Measurements from ENCODE around the gene SLC35E2B. TPM values are rescaled to one million over a fixed set of nuclear protein-coding genes. Genes with fewer than 3 reads are reported as not detected.
A peak's percentile ranks its signal among the peaks of the same experiment; 100 is the strongest.

The SLC35E2B gene
- total and polyA plus RNA-seq, 12 donors, result 8.4 to 30.7 (median 17.0) TPM

- H3K4me1 ChIP-seq, result peaks cover 4 to 58% (median 24%) of the 10 kb centered on the region in 9 donors
- WGBS, 2 donors, result 85 to 90% methylated on average over 21 of the region's 21 CpGs
- peaks cover 0 to 38% (median 0%) of the 10 kb centered on the region in 9 donors for H3K36me3 ChIP-seq
- peak overlapping the region in 2 of 10 donors; percentile 12 to 73 for H3K27ac ChIP-seq
- ATAC-seq (no peak), DNase-seq (no peak)
- H3K4me3 ChIP-seq, result no peak overlapping the region
- H3K9me3 ChIP-seq, result no peaks in the 10 kb centered on the region
- no peak for TF ChIP-seq CTCF (IDR thresholded peaks at IDR 0.05)
- intact Hi-C loops (cut with DNase I), result no loop called here
- no peaks in the 10 kb centered on the region for H3K27me3 ChIP-seq
Observed at GRCh38 chr1:1622010-1622787, 70.4 kb downstream of the SLC35E2B start.

- intact Hi-C loops (cut with DNase I), result no loop called here
- 80 to 82% methylated on average over 31 of the region's 31 CpGs for WGBS, 2 donors
- TF ChIP-seq CTCF (IDR thresholded peaks at IDR 0.05), result no peak
- H3K27ac ChIP-seq, result peak overlapping the region in 7 of 10 donors; percentile 5 to 80 (median 66)
- H3K4me3 ChIP-seq, result no peak overlapping the region
- ATAC-seq (no peak), DNase-seq (peak in 1 of 2 donors; percentile 13)
- H3K36me3 ChIP-seq, result peaks cover 0 to 34% (median 0%) of the 10 kb centered on the region in 9 donors
- H3K9me3 ChIP-seq, result no peaks in the 10 kb centered on the region
- H3K27me3 ChIP-seq, result no peaks in the 10 kb centered on the region
- peaks cover 11 to 65% (median 32%) of the 10 kb centered on the region in 9 donors for H3K4me1 ChIP-seq
Observed at GRCh38 chr1:1621173-1622009, 71.2 kb downstream of the SLC35E2B start.

- DNase-seq (peak in 1 of 2 donors; percentile 14), ATAC-seq (no peak)
- TF ChIP-seq CTCF (IDR thresholded peaks at IDR 0.05), result peak in 2 of 9 donors; percentile 0 to 2
- H3K9me3 ChIP-seq, result no peaks in the 10 kb centered on the region
- H3K36me3 ChIP-seq, result peaks cover 0 to 31% (median 0%) of the 10 kb centered on the region in 9 donors
- peaks cover 11 to 59% (median 33%) of the 10 kb centered on the region in 9 donors for H3K4me1 ChIP-seq
- intact Hi-C loops (cut with DNase I), result no loop called here
- peak overlapping the region in 9 of 10 donors; percentile 26 to 81 (median 72) for H3K27ac ChIP-seq
- 86 to 88% methylated on average over 16 of the region's 16 CpGs for WGBS, 2 donors
- no peak overlapping the region for H3K4me3 ChIP-seq
- H3K27me3 ChIP-seq, result no peaks in the 10 kb centered on the region
Observed at GRCh38 chr1:1620433-1621139, 72.0 kb downstream of the SLC35E2B start.

GRCh38 chr1:1619917-1620361 is 72.7 kb downstream of the SLC35E2B start:
- Histone ChIP-seq H3K27ac (peak overlapping the region in 8 of 10 donors; percentile 26 to 81 (median 72)), H3K4me3 (no peak overlapping the region), H3K9me3 (no peaks in the 10 kb centered on the region), H3K27me3 (no peaks in the 10 kb centered on the region), H3K36me3 (peaks cover 0 to 31% (median 0%) of the 10 kb centered on the region in 9 donors), H3K4me1 (peaks cover 10 to 53% (median 33%) of the 10 kb centered on the region in 9 donors)
- peak in 1 of 2 donors; percentile 55 for DNase-seq
- intact Hi-C loops (cut with DNase I), result no loop called here
- WGBS, 2 donors, result 51 to 61% methylated on average over 14 of the region's 14 CpGs
- peak in 3 of 8 donors; percentile 5 to 49 (median 25) for ATAC-seq
- TF ChIP-seq CTCF (IDR thresholded peaks at IDR 0.05), result peak in 7 of 9 donors; percentile 19 to 45 (median 30)
